Activated B cell treated with CpG ODN at 0.5 μM for 24 hours (primary cell): Measurements from ENCODE around the gene CEP41. TPM values are rescaled to one million over a fixed set of nuclear protein-coding genes. Genes with fewer than 3 reads are reported as not detected.

Experiments
- ATAC-seq: fragments of 200-7000 bp; cut with Tn5 transposase; one replicate; pipeline ENCODE4 v1.10.0; 2021; ENCODE audit warnings: low read depth, mild to moderate bottlenecking, moderate library complexity
- CTCF ChIA-PET: fragments of 350-600 bp; sonication (Branson Sonifier 250); formaldehyde crosslinking; loops from one replicate; lab custom pipeline; 2021; ENCODE audit warnings: antibody characterized with exemption; lab: Charles Lee
- POLR2A ChIA-PET: fragments of 350-600 bp; sonication (Branson Sonifier 250); formaldehyde crosslinking; loops from one replicate; lab custom pipeline; 2021; ENCODE audit warnings: antibody characterized with exemption; lab: Charles Lee
- DNase-seq: peaks from one replicate; pipeline ENCODE4 v3.0.0; 2022
- H3K27ac Mint-ChIP-seq: one replicate; pipeline ENCODE4 v1.8.0; 2020; ENCODE audit warnings: mixed read lengths
- H3K27me3 Mint-ChIP-seq: one replicate; pipeline ENCODE4 v1.8.0; 2021; ENCODE audit warnings: mixed read lengths
- H3K36me3 Mint-ChIP-seq: one replicate; pipeline ENCODE4 v1.8.0; 2021; ENCODE audit warnings: low read depth, mixed read lengths
- H3K4me1 Mint-ChIP-seq: one replicate; pipeline ENCODE4 v1.8.0; 2021; ENCODE audit warnings: mixed read lengths
- H3K4me3 Mint-ChIP-seq: one replicate; pipeline ENCODE4 v1.8.0; 2020; ENCODE audit warnings: mild to moderate bottlenecking, mixed read lengths
- H3K9me3 Mint-ChIP-seq: one replicate; pipeline ENCODE4 v1.8.0; 2020; ENCODE audit warnings: mixed read lengths
- CTCF ChIP-seq: fragments of 200-600 bp; IDR thresholded peaks from one replicate; pipeline ENCODE4 v1.8.0; 2022; ENCODE audit warnings: antibody characterized with exemption, mild to moderate bottlenecking
- intact Hi-C: fragments of 100-400 bp; cut with micrococcal nuclease; formaldehyde crosslinking; loops from one replicate; pipeline ENCODE4 v1.15.1; 2024
- total RNA-seq: library from RNA; stranded (reverse); gene quantifications from 2 replicates; pipeline ENCODE4 v1.2.3, GENCODE V29; 2022

Gene CEP41
- total RNA-seq, 1 donor from 2014 or later = 5.1 TPM

- DNase-seq = no peak
- H3K9me3 Mint-ChIP-seq = peaks cover 2% of the 10 kb centered on the region
- intact Hi-C loops = no loop called here
- ATAC-seq = no peak
- ChIA-PET POLR2A (interaction anchor here (0.5 kb wide), 1 partner anchor 337 kb away, joined by 6 read pairs; no protein-coding TSS in a partner anchor), CTCF (no interaction called here)
- H3K4me3 Mint-ChIP-seq = no peak overlapping the region
- no peak overlapping the region for H3K27ac Mint-ChIP-seq
- no peaks in the 10 kb centered on the region for H3K4me1 Mint-ChIP-seq
- H3K36me3 Mint-ChIP-seq = no peaks in the 10 kb centered on the region
- no peaks in the 10 kb centered on the region for H3K27me3 Mint-ChIP-seq
- no peak for TF ChIP-seq CTCF
Measured at GRCh38 chr7:130371046-130371445, 69.8 kb downstream of the CEP41 start.

- Mint-ChIP-seq H3K36me3 (no peaks in the 10 kb centered on the region), H3K4me1 (no peaks in the 10 kb centered on the region), H3K4me3 (no peak overlapping the region), H3K9me3 (no peaks in the 10 kb centered on the region), H3K27ac (no peak overlapping the region), H3K27me3 (no peaks in the 10 kb centered on the region)
- no peak for TF ChIP-seq CTCF
- DNase-seq (no peak), ATAC-seq (no peak)
- ChIA-PET CTCF (no interaction called here), POLR2A (interaction anchor here (0.6 kb wide), 1 partner anchor 687 kb away, joined by 4 read pairs; no protein-coding TSS in a partner anchor)
- intact Hi-C loops = no loop called here
Measured at GRCh38 chr7:130369831-130370550, 70.8 kb downstream of the CEP41 start.

GRCh38 chr7:130369110-130369711, 71.6 kb downstream of the CEP41 start:
- Mint-ChIP-seq H3K9me3 (no peaks in the 10 kb centered on the region), H3K27me3 (no peaks in the 10 kb centered on the region), H3K36me3 (no peaks in the 10 kb centered on the region), H3K4me1 (no peaks in the 10 kb centered on the region), H3K27ac (no peak overlapping the region), H3K4me3 (no peak overlapping the region)
- ATAC-seq (no peak), DNase-seq (no peak)
- ChIA-PET POLR2A (no interaction called here), CTCF (no interaction called here)
- TF ChIP-seq CTCF = no peak
- intact Hi-C loops = no loop called here

- intact Hi-C loops = no loop called here
- Mint-ChIP-seq H3K36me3 (no peaks in the 10 kb centered on the region), H3K9me3 (no peaks in the 10 kb centered on the region), H3K27me3 (no peaks in the 10 kb centered on the region), H3K27ac (no peak overlapping the region), H3K4me1 (no peaks in the 10 kb centered on the region), H3K4me3 (no peak overlapping the region)
- ChIA-PET CTCF (no interaction called here), POLR2A (no interaction called here)
- DNase-seq (no peak), ATAC-seq (no peak)
- TF ChIP-seq CTCF = no peak
Measured at GRCh38 chr7:130367836-130368746, 72.7 kb downstream of the CEP41 start.
